ENCODE results near the gene RAD51D.

GRCh38 chr17:35052780-35053179, 66.9 kb downstream of the RAD51D start:
- TF ChIP-seq POLR2A (IDR thresholded peaks at IDR 0.05; ENCODE audit: low read length) (no peak), RAD21 (conservative IDR thresholded peaks at IDR 0.05 in 1 of 2, IDR thresholded peaks at IDR 0.05 in 1 of 2) (no peak), JUNB (IDR thresholded peaks at IDR 0.05) (no peak), CTCF (IDR thresholded peaks at IDR 0.05) (no peak), EHMT2 (IDR thresholded peaks at IDR 0.05; ENCODE audit: low read depth) (no peak), CEBPB (IDR thresholded peaks at IDR 0.05) (no peak), JUN (IDR thresholded peaks at IDR 0.05) (no peak), E2F6 (IDR thresholded peaks at IDR 0.05; ENCODE audit: borderline replicate concordance, low read depth) (no peak)
